Dendritic cell treated with granulocyte-macrophage colony-stimulating factor and Interleukin-4, amounts not matched to agents 40 ng/mL and 50 ng/mL, for 4 days (primary cell): ENCODE measurements around the gene CCR3.
A peak's percentile ranks its signal among the peaks of the same experiment; 100 is the strongest.

ENCODE experiments used
- H3K27ac Mint-ChIP-seq: one replicate; pipeline ENCODE4 v1.8.0; 2022; ENCODE audit warnings: mild to moderate bottlenecking, mixed read lengths
- H3K27me3 Mint-ChIP-seq: one replicate; pipeline ENCODE4 v1.8.0; 2022; ENCODE audit warnings: mild to moderate bottlenecking, mixed read lengths
- H3K36me3 Mint-ChIP-seq: one replicate; pipeline ENCODE4 v1.8.0; 2022; ENCODE audit warnings: low read depth, mixed read lengths
- H3K4me1 Mint-ChIP-seq: one replicate; pipeline ENCODE4 v1.8.0; 2022; ENCODE audit warnings: low read depth, mixed read lengths
- H3K4me3 Mint-ChIP-seq: one replicate; pipeline ENCODE4 v1.8.0; 2022; ENCODE audit warnings: mild to moderate bottlenecking, moderate library complexity, mixed read lengths
- H3K9me3 Mint-ChIP-seq: one replicate; pipeline ENCODE4 v1.8.0; 2022; ENCODE audit warnings: mixed read lengths
- intact Hi-C: fragments of 100-400 bp; cut with micrococcal nuclease; formaldehyde crosslinking; loops from one replicate; pipeline ENCODE4 v1.15.0; 2022

Gene CCR3

DNA sequence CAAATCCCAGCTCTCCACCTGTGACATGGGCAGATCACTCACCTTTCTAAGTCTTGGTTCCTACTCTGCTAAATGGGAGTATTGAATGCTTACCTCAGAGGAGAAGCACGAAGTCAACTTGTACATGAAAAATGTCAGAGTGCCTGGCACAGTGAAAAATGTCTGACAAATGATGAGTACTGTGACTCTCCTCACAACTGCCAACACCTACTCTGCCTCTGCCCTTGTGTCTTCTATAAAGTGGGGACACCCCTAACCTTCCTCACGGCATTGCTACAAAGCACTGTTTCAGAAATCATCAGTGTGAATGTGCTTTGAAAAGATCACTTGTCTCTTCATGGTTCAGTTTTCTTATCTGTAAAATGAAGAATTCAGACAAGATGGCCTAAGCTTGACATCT lies 33.2 kb upstream of the CCR3 start:
- H3K27me3 Mint-ChIP-seq = no peaks in the 10 kb centered on the region
- H3K4me1 Mint-ChIP-seq = peaks cover 46% of the 10 kb centered on the region
- H3K27ac Mint-ChIP-seq = peak overlapping the region; percentile 97
- peaks cover 44% of the 10 kb centered on the region for H3K36me3 Mint-ChIP-seq
- no peaks in the 10 kb centered on the region for H3K9me3 Mint-ChIP-seq
- intact Hi-C loops = loop anchor here (2.0 to 5.0 kb wide), 4 partner anchors 77 to 160 kb away; no protein-coding TSS in a partner anchor
- H3K4me3 Mint-ChIP-seq = no peak overlapping the region

DNA sequence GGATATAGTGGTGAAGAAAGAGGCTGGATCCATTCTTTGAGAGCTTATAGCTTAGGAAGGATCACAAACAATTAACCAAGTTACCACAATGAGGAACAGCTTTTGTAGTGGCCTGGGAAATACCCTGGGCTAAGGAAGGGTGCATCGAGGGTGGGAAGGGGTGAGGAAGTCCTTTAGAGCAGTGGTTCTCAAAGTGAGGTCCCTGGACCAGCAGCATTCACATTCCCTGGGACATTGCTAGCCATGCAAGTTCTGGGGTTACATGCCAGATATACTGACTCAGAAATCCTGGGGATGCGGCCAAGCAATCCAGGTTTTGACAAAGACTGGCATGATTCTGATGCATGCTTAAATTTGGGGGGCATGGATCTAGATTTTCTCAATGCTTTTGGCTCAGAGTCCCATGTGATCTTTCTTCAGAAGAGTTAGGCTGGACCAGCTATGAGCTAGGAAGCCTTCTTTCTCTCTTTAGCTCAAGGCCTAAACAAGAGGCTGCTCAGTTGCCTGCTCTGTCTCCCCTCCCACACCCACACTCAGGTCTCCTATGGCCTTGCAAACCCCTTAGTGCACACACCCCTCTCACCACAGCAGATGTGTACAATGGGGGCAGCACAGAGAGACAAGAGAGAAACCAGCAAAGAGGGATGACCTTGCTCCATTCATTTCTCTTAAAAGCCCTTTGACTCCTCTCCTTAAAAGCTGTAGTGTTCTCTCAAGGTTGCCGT lies 32.4 kb upstream of the CCR3 start:
- Mint-ChIP-seq H3K4me1 (peaks cover 38% of the 10 kb centered on the region), H3K36me3 (peaks cover 35% of the 10 kb centered on the region), H3K27me3 (no peaks in the 10 kb centered on the region), H3K9me3 (no peaks in the 10 kb centered on the region), H3K27ac (peak overlapping the region; percentile 97), H3K4me3 (no peak overlapping the region)
- intact Hi-C loops = loop anchor here (2.0 to 10.0 kb wide), 6 partner anchors 67 to 275 kb away; no protein-coding TSS in a partner anchor

GRCh38 chr3:46212101-46212500 lies 30.2 kb upstream of the CCR3 start:
- H3K9me3 Mint-ChIP-seq = no peaks in the 10 kb centered on the region
- intact Hi-C loops = loop anchor here (5.0 to 10.0 kb wide), 2 partner anchors 65 to 277 kb away; no protein-coding TSS in a partner anchor
- H3K27me3 Mint-ChIP-seq = no peaks in the 10 kb centered on the region
- peaks cover 14% of the 10 kb centered on the region for H3K36me3 Mint-ChIP-seq
- no peak overlapping the region for H3K4me3 Mint-ChIP-seq
- no peak overlapping the region for H3K27ac Mint-ChIP-seq
- peaks cover 27% of the 10 kb centered on the region for H3K4me1 Mint-ChIP-seq

- Mint-ChIP-seq H3K27ac (no peak overlapping the region), H3K27me3 (no peaks in the 10 kb centered on the region), H3K4me1 (peaks cover 34% of the 10 kb centered on the region), H3K4me3 (no peak overlapping the region), H3K9me3 (no peaks in the 10 kb centered on the region), H3K36me3 (peaks cover 2% of the 10 kb centered on the region)
- intact Hi-C loops = loop anchor here (5.0 to 10.0 kb wide), 2 partner anchors 64 to 278 kb away; no protein-coding TSS in a partner anchor
Observed at GRCh38 chr3:46213201-46213600, 29.1 kb upstream of the CCR3 start.

- Mint-ChIP-seq H3K4me1 (peaks cover 18% of the 10 kb centered on the region), H3K36me3 (no peaks in the 10 kb centered on the region), H3K4me3 (no peak overlapping the region), H3K9me3 (no peaks in the 10 kb centered on the region), H3K27me3 (no peaks in the 10 kb centered on the region), H3K27ac (no peak overlapping the region)
- intact Hi-C loops = loop anchor here (5.0 to 10.0 kb wide), 2 partner anchors 62 to 280 kb away; no protein-coding TSS in a partner anchor
Observed at GRCh38 chr3:46214751-46215352, 27.4 kb upstream of the CCR3 start.

GRCh38 chr3:46215810-46216414 lies 26.3 kb upstream of the CCR3 start:
- Mint-ChIP-seq H3K4me1 (peaks cover 9% of the 10 kb centered on the region), H3K36me3 (no peaks in the 10 kb centered on the region), H3K9me3 (no peaks in the 10 kb centered on the region), H3K27ac (no peak overlapping the region), H3K27me3 (no peaks in the 10 kb centered on the region), H3K4me3 (no peak overlapping the region)
- intact Hi-C loops = loop anchor here (10.0 kb wide), 1 partner anchor 281 kb away; no protein-coding TSS in a partner anchor

- intact Hi-C loops = loop anchor here (10.0 kb wide), 1 partner anchor 283 kb away; no protein-coding TSS in a partner anchor
- H3K4me3 Mint-ChIP-seq = no peak overlapping the region
Observed at GRCh38 chr3:46218196-46218709, 24.0 kb upstream of the CCR3 start.

GRCh38 chr3:46221391-46221790 lies 20.9 kb upstream of the CCR3 start:
- intact Hi-C loops = no loop called here
- peak overlapping the region; percentile 72 for H3K27ac Mint-ChIP-seq
- peaks cover 4% of the 10 kb centered on the region for H3K9me3 Mint-ChIP-seq
- H3K4me3 Mint-ChIP-seq = no peak overlapping the region
- H3K4me1 Mint-ChIP-seq = peaks cover 40% of the 10 kb centered on the region
- no peaks in the 10 kb centered on the region for H3K36me3 Mint-ChIP-seq
- no peaks in the 10 kb centered on the region for H3K27me3 Mint-ChIP-seq

More at GRCh38 chr3:46218196-46218709, 24.0 kb upstream of the CCR3 start:
- H3K9me3 Mint-ChIP-seq = no peaks in the 10 kb centered on the region
- peaks cover 32% of the 10 kb centered on the region for H3K4me1 Mint-ChIP-seq
- H3K36me3 Mint-ChIP-seq = no peaks in the 10 kb centered on the region
- no peaks in the 10 kb centered on the region for H3K27me3 Mint-ChIP-seq
- no peak overlapping the region for H3K27ac Mint-ChIP-seq

- Mint-ChIP-seq H3K9me3 (peaks cover 8% of the 10 kb centered on the region), H3K36me3 (no peaks in the 10 kb centered on the region), H3K27me3 (no peaks in the 10 kb centered on the region), H3K4me3 (no peak overlapping the region), H3K27ac (peak overlapping the region; percentile 72), H3K4me1 (peaks cover 40% of the 10 kb centered on the region)
- intact Hi-C loops = no loop called here
Observed at GRCh38 chr3:46221938-46222337, 20.3 kb upstream of the CCR3 start.

- H3K36me3 Mint-ChIP-seq = no peaks in the 10 kb centered on the region
- peaks cover 8% of the 10 kb centered on the region for H3K9me3 Mint-ChIP-seq
- peak overlapping the region; percentile 72 for H3K27ac Mint-ChIP-seq
- intact Hi-C loops = no loop called here
- H3K4me1 Mint-ChIP-seq = peaks cover 39% of the 10 kb centered on the region
- H3K27me3 Mint-ChIP-seq = no peaks in the 10 kb centered on the region
- peak overlapping the region; percentile 6 for H3K4me3 Mint-ChIP-seq
Observed at GRCh38 chr3:46222435-46223161, 19.7 kb upstream of the CCR3 start.

- no peaks in the 10 kb centered on the region for H3K36me3 Mint-ChIP-seq
- peaks cover 8% of the 10 kb centered on the region for H3K9me3 Mint-ChIP-seq
- intact Hi-C loops = no loop called here
Observed at GRCh38 chr3:46228260-46229242, 13.7 kb upstream of the CCR3 start.

DNA sequence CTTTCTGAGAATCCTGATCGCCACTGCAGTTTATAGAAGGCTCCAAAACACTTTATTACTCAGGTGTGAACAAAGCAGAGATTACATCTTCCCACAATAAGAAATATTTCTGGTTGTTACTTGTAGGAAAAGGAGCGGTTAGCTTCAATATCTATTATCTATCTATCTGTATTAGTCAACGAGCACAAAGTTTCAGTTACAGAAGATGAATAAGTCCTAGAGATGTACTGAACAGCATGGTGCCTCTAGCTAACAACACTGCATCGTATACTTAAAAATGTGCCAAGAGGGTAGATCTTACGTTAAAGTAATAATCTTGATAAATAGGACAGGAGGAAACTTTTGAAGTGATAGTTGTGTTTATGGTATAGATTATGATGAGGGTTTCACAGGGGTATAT lies 10.9 kb upstream of the CCR3 start:
- H3K4me1 Mint-ChIP-seq = peaks cover 41% of the 10 kb centered on the region
- peaks cover 3% of the 10 kb centered on the region for H3K27me3 Mint-ChIP-seq
- H3K27ac Mint-ChIP-seq = no peak overlapping the region
- intact Hi-C loops = no loop called here
- H3K9me3 Mint-ChIP-seq = peaks cover 5% of the 10 kb centered on the region
- no peaks in the 10 kb centered on the region for H3K36me3 Mint-ChIP-seq
- H3K4me3 Mint-ChIP-seq = no peak overlapping the region

More at GRCh38 chr3:46228260-46229242, 13.7 kb upstream of the CCR3 start:
- Mint-ChIP-seq H3K27ac (no peak overlapping the region), H3K4me3 (no peak overlapping the region), H3K27me3 (no peaks in the 10 kb centered on the region), H3K4me1 (peaks cover 36% of the 10 kb centered on the region)
